HFFc6 (cell line): ENCODE data around the gene METTL9. TPM values are rescaled to one million over a fixed set of nuclear protein-coding genes. Genes with fewer than 3 reads are reported as not detected.
"Not testable (repeated sequence)": the region's sequence is repeated elsewhere in the genome, so short reads cannot be mapped to it uniquely, and the experiment has no call there.

Source experiments
- DNase-seq: peaks from one replicate; pipeline ENCODE4 v3.0.0-alpha.2; 2018
- H3K27ac Mint-ChIP-seq: 2 replicates; pipeline ENCODE4 v1.8.0; 2020; ENCODE audit warnings: mild to moderate bottlenecking, mixed read lengths
- H3K27me3 Mint-ChIP-seq: 2 replicates; pipeline ENCODE4 v1.8.0; 2021; ENCODE audit warnings: mild to moderate bottlenecking, moderate library complexity, mixed read lengths; ENCODE audit not compliant: insufficient read depth
- H3K36me3 Mint-ChIP-seq: 2 replicates; pipeline ENCODE4 v1.8.0; 2021; ENCODE audit warnings: low read depth, mixed read lengths
- H3K4me1 Mint-ChIP-seq: 2 replicates; pipeline ENCODE4 v1.8.0; 2020; ENCODE audit warnings: low read depth, mixed read lengths
- H3K4me3 Mint-ChIP-seq: 2 replicates; pipeline ENCODE4 v1.8.0; 2020; ENCODE audit warnings: mild to moderate bottlenecking, moderate library complexity, mixed read lengths
- H3K9me3 Mint-ChIP-seq: 2 replicates; pipeline ENCODE4 v1.8.0; 2020; ENCODE audit warnings: mild to moderate bottlenecking, mixed read lengths
- total RNA-seq, 6 experiments: library from RNA; stranded (reverse); fragmentation: NEBNext Ultra II Directional; extraction: Animal tissue kit (Norgen Biotek cat#: 25700); gene quantifications; 2 replicates in 1 of 6; 3 replicates in 5 of 6; pipeline ENCODE4 v1.2.3, GENCODE V29; 2021
- TF ChIP-seq, protein P1 (sequence below): fragments of 200-600 bp; sonication (generic); IDR thresholded peaks from 2 replicates; pipeline ENCODE4 v1.5.0; 2021; ENCODE audit warnings: antibody characterized with exemption, mild to moderate bottlenecking

The METTL9 gene
- total RNA-seq, 6 experiments from 2014 or later = 147 to 176 (median 151) TPM

- Mint-ChIP-seq H3K4me3 (no peak overlapping the region), H3K27ac (no peak overlapping the region), H3K27me3 (no peaks in the 10 kb centered on the region; the same call in 1 of the 2 replicates), H3K36me3 (no peaks in the 10 kb centered on the region; the same call in 1 of the 2 replicates), H3K9me3 (no peaks in the 10 kb centered on the region), H3K4me1 (peaks cover 16% of the 10 kb centered on the region)
- DNase-seq = no peak
- TF ChIP-seq, protein P1, sequence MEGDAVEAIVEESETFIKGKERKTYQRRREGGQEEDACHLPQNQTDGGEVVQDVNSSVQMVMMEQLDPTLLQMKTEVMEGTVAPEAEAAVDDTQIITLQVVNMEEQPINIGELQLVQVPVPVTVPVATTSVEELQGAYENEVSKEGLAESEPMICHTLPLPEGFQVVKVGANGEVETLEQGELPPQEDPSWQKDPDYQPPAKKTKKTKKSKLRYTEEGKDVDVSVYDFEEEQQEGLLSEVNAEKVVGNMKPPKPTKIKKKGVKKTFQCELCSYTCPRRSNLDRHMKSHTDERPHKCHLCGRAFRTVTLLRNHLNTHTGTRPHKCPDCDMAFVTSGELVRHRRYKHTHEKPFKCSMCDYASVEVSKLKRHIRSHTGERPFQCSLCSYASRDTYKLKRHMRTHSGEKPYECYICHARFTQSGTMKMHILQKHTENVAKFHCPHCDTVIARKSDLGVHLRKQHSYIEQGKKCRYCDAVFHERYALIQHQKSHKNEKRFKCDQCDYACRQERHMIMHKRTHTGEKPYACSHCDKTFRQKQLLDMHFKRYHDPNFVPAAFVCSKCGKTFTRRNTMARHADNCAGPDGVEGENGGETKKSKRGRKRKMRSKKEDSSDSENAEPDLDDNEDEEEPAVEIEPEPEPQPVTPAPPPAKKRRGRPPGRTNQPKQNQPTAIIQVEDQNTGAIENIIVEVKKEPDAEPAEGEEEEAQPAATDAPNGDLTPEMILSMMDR = no peak
Observed at GRCh38 chr16:21647562-21648164, 48.3 kb downstream of the METTL9 start.

GRCh38 chr16:21649826-21650406 is 50.5 kb downstream of the METTL9 start:
- H3K4me1 Mint-ChIP-seq = peaks cover 35% of the 10 kb centered on the region
- DNase-seq, H3K27me3 Mint-ChIP-seq, H3K36me3 Mint-ChIP-seq, H3K27ac Mint-ChIP-seq, H3K4me3 Mint-ChIP-seq, H3K9me3 Mint-ChIP-seq: not testable (repeated sequence)

DNA sequence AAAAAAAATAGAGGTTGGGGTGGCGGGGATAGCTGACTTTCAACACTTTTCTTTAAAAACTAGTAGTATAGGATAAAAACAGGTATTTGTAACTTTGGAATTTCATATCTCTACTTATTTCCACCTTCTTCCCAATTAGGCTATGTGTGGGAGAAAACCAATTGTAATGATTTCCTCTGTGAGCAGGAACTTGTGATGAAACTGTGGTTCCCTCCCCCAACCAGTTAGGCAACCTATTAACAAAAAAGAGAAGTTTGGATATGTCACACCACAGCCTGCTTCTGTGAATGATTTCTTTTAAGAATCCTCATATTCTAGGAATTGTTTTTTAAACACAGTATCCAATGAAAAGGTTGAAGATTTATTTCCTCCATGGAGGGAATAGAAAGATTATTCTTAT is 51.1 kb downstream of the METTL9 start:
- TF ChIP-seq, protein P1 = no peak
- H3K4me1 Mint-ChIP-seq = peaks cover 34% of the 10 kb centered on the region
- no peak overlapping the region for H3K27ac Mint-ChIP-seq
- no peaks in the 10 kb centered on the region for H3K9me3 Mint-ChIP-seq
- no peak overlapping the region for H3K4me3 Mint-ChIP-seq
- peaks cover 2% of the 10 kb centered on the region; the same call in 1 of the 2 replicates for H3K27me3 Mint-ChIP-seq
- H3K36me3 Mint-ChIP-seq = 0 out of 2 replicates have a peak, but pooled peaks cover 5% of the 10 kb centered on the region
- DNase-seq = no peak

DNA sequence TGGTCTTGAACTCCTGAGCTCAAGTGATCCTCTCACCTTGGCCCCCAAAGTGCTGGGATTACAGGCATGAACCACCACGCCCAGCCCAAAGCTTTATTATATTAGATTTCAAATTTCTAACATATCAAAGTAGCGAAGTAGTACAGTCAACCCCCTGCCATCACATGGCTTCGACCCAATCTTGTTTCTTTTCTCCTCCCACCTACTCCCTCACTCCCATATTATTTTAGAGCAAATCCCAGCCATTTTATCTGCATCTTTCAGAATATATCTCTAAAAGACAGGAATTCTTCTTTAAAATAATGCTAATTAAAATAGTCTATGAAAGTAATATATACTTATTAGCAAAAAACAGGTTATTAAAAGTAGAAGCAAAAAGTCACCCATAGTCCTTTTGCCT is 52.1 kb downstream of the METTL9 start:
- TF ChIP-seq, protein P1 = no peak
- Mint-ChIP-seq H3K4me1 (peaks cover 28% of the 10 kb centered on the region), H3K9me3 (no peaks in the 10 kb centered on the region), H3K36me3 (peaks cover 5% of the 10 kb centered on the region; the same call in 1 of the 2 replicates), H3K27me3 (peaks cover 2% of the 10 kb centered on the region; the same call in 1 of the 2 replicates), H3K27ac (no peak overlapping the region), H3K4me3 (no peak overlapping the region)
- no peak for DNase-seq

DNA sequence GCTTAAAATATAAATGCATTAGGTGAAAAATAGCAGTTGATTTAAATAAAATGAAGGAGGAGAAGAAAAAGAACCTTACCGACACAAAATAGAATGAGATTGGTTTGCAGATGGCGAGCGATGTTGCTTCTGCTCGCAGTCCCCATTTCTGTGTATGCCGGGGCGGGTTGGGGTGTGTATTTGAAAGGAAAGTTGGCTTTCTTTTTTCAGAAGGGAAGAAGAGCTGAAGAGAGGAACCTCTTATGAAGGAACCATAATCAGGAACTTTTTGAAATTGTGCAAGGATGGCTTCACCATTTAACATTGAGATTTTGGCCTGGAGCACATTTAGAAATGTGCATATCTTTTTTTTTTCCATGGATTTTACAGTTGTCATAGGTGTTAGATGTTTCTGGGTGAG is 53.1 kb downstream of the METTL9 start, which contains the start of gene IGSF6:
IGSF6 (minus strand) TSS at position 156 of the 400 bp plus-strand sequence; CDS start at position 146, 10 bp downstream.
- Mint-ChIP-seq H3K36me3 (peaks cover 5% of the 10 kb centered on the region; the same call in 1 of the 2 replicates), H3K4me1 (peaks cover 33% of the 10 kb centered on the region), H3K27ac (no peak within 1 kb of the TSS), H3K4me3 (no peak within 1 kb of the TSS), H3K27me3 (0 out of 2 replicates have a peak, but pooled peaks cover 2% of the 10 kb centered on the region), H3K9me3 (no peaks in the 10 kb centered on the region)
- TF ChIP-seq, protein P1 = no peak
- no peak for DNase-seq

- H3K4me3 Mint-ChIP-seq = no peak overlapping the region
- no peaks in the 10 kb centered on the region for H3K9me3 Mint-ChIP-seq
- TF ChIP-seq, protein P1 = no peak
- no peak overlapping the region for H3K27ac Mint-ChIP-seq
- peaks cover 10% of the 10 kb centered on the region; the same call in 1 of the 2 replicates for H3K36me3 Mint-ChIP-seq
- no peak for DNase-seq
- 0 out of 2 replicates have a peak, but pooled peaks cover 2% of the 10 kb centered on the region for H3K27me3 Mint-ChIP-seq
- H3K4me1 Mint-ChIP-seq = peaks cover 34% of the 10 kb centered on the region
Observed at GRCh38 chr16:21653571-21653970, 54.2 kb downstream of the METTL9 start.
